OCI-LY1 (cell line): ENCODE data around the gene PIBF1.

Source experiments
- H2AFZ ChIP-seq: fragments of 200-600 bp; sonication (generic), shearing (Covaris generic); 2 replicates; pipeline ENCODE4 v1.6.0; 2014; ENCODE audit warnings: antibody characterized with exemption, mild to moderate bottlenecking, low read length
- H3F3A ChIP-seq: fragments of 200-600 bp; sonication (generic), shearing (Covaris generic); 2 replicates; pipeline ENCODE4 v1.6.0; 2014; ENCODE audit warnings: mild to moderate bottlenecking, antibody characterized with exemption, low read length, moderate library complexity; ENCODE audit not compliant: insufficient read depth
- H3K27ac ChIP-seq: fragments of 200-600 bp; sonication (generic); 2 replicates; pipeline ENCODE4 v1.5.1; 2014; ENCODE audit warnings: low read length, mixed run types, mild to moderate bottlenecking, low read depth; ENCODE audit not compliant: poor library complexity, severe bottlenecking
- H3K27me3 ChIP-seq: fragments of 200-600 bp; sonication (generic); 2 replicates; pipeline ENCODE4 v1.6.0; 2014; ENCODE audit warnings: antibody characterized with exemption, mild to moderate bottlenecking, low read length, moderate library complexity; ENCODE audit not compliant: insufficient read depth
- H3K36me3 ChIP-seq: fragments of 200-600 bp; sonication (generic); 2 replicates; pipeline ENCODE4 v1.6.1; 2014; ENCODE audit warnings: mild to moderate bottlenecking, antibody characterized with exemption, low read length, moderate library complexity, mixed read lengths; ENCODE audit not compliant: insufficient read depth
- H3K4me1 ChIP-seq: fragments of 200-600 bp; sonication (generic); 2 replicates; pipeline ENCODE4 v1.5.1; 2014; ENCODE audit warnings: mild to moderate bottlenecking, low read length, moderate library complexity; ENCODE audit not compliant: insufficient read depth, severe bottlenecking
- H3K4me2 ChIP-seq: fragments of 200-600 bp; sonication (generic), shearing (Covaris generic); 2 replicates; pipeline ENCODE4 v1.6.1; 2014; ENCODE audit warnings: low read length
- H3K4me3 ChIP-seq: fragments of 200-600 bp; sonication (generic); 2 replicates; pipeline ENCODE4 v1.5.1; 2014; ENCODE audit warnings: low read length, low read depth, mild to moderate bottlenecking, mixed read lengths; ENCODE audit not compliant: poor library complexity, severe bottlenecking
- H3K79me2 ChIP-seq: fragments of 200-600 bp; shearing (Covaris generic); 2 replicates; pipeline ENCODE4 v1.6.1; 2016; ENCODE audit warnings: mixed run types, low read length, mixed read lengths; ENCODE audit not compliant: insufficient read depth
- H3K9ac ChIP-seq: fragments of 200-600 bp; sonication (generic), shearing (Covaris generic); 2 replicates; pipeline ENCODE4 v1.6.1; 2014; ENCODE audit warnings: mild to moderate bottlenecking, low read length, mixed read lengths
- H3K9me2 ChIP-seq: fragments of 200-600 bp; sonication (generic), shearing (Covaris generic); 2 replicates; pipeline ENCODE4 v1.6.1; 2014; ENCODE audit warnings: low read depth, mild to moderate bottlenecking, low read length, mixed read lengths
- H3K9me3 ChIP-seq: fragments of 200-600 bp; shearing (Covaris generic); 2 replicates; pipeline ENCODE4 v1.6.1; 2014; ENCODE audit warnings: low read length, mixed read lengths
- H4K20me1 ChIP-seq: fragments of 200-600 bp; sonication (generic), shearing (Covaris generic); 2 replicates; pipeline ENCODE4 v1.6.0; 2016; ENCODE audit warnings: mild to moderate bottlenecking, low read length; ENCODE audit not compliant: insufficient read depth
- CTCF ChIP-seq: fragments of 200-600 bp; sonication (generic), shearing (Covaris generic); IDR thresholded peaks from 2 replicates; pipeline ENCODE4 v1.5.1; 2017; ENCODE audit warnings: mild to moderate bottlenecking, antibody characterized with exemption, low read length, moderate library complexity, mixed read lengths
- EZH2 ChIP-seq: fragments of 200-600 bp; sonication (generic), shearing (Covaris generic); IDR thresholded peaks from 2 replicates; pipeline ENCODE4 v1.8.0; 2017; ENCODE audit warnings: borderline replicate concordance, mixed run types, mild to moderate bottlenecking, antibody characterized with exemption, low read length, moderate library complexity, mixed read lengths

PIBF1 gene

DNA sequence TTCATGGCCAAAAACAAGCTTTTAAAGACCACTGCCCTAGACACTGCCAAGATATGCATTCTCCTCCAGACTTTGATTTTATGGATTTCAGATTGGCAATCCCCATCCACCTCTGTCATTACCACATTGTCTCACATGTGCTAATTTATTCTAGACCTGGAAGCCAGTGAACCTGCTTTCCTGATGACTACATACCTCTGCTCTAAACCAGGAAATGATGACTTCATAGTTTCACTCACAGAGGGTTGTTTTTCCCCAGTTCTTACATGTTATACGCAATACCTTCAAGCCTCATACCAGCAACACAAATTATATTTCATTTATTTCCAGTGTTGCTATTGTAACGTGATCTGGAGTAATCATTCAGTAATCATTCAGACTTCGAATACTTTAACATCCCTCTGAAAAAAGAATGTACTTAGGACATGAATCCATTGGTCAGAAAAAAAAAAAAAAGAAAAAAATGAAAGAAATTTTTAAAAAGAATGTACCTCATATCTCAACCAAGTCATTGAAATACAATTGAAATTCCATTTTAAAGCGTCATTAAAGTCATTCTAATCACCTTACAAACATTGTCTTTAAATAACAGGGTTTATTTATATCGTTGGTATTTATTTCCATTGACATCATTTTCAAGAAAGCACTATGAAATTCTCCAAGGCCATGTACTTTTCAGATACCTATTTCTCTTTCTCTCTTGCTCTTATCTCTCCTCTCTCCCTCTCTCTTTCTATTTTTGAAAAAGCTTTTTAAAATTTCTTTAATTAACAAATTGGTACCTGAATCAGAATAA lies 243.5 kb downstream of the PIBF1 start:
- Histone ChIP-seq H3K9me2 (no peaks in the 10 kb centered on the region), H4K20me1 (no peaks in the 10 kb centered on the region), H3K36me3 (no peaks in the 10 kb centered on the region), H3K27me3 (no peaks in the 10 kb centered on the region), H2AFZ (no peak overlapping the region), H3K4me3 (no peak overlapping the region), H3K9me3 (no peaks in the 10 kb centered on the region), H3K4me2 (no peak overlapping the region), H3K9ac (no peak overlapping the region), H3K27ac (no peak overlapping the region), H3K4me1 (no peaks in the 10 kb centered on the region), H3F3A (no peaks in the 10 kb centered on the region), H3K79me2 (no peaks in the 10 kb centered on the region)
- no peak for TF ChIP-seq EZH2
- no peak for TF ChIP-seq CTCF

GRCh38 chr13:73034901-73035300 lies 253.0 kb downstream of the PIBF1 start:
- Histone ChIP-seq H3K4me2 (no peak overlapping the region), H3K4me3 (no peak overlapping the region), H3K79me2 (no peaks in the 10 kb centered on the region), H3K27me3 (no peaks in the 10 kb centered on the region), H3K27ac (no peak overlapping the region), H4K20me1 (no peaks in the 10 kb centered on the region), H2AFZ (no peak overlapping the region), H3K9me2 (no peaks in the 10 kb centered on the region), H3F3A (no peaks in the 10 kb centered on the region), H3K4me1 (no peaks in the 10 kb centered on the region), H3K9ac (no peak overlapping the region), H3K36me3 (no peaks in the 10 kb centered on the region), H3K9me3 (no peaks in the 10 kb centered on the region)
- TF ChIP-seq EZH2 (no peak), CTCF (no peak)

- no peaks in the 10 kb centered on the region for H3K79me2 ChIP-seq
- no peaks in the 10 kb centered on the region for H3K27me3 ChIP-seq
- H3K36me3 ChIP-seq: no peaks in the 10 kb centered on the region
- H3F3A ChIP-seq: no peaks in the 10 kb centered on the region
- TF ChIP-seq CTCF (no peak), EZH2 (no peak)
- H3K4me3 ChIP-seq: no peak overlapping the region
- H3K27ac ChIP-seq: no peak overlapping the region
- no peak overlapping the region for H3K9ac ChIP-seq
- no peaks in the 10 kb centered on the region for H3K9me3 ChIP-seq
- H3K9me2 ChIP-seq: no peaks in the 10 kb centered on the region
- no peaks in the 10 kb centered on the region for H3K4me1 ChIP-seq
- H3K4me2 ChIP-seq: no peak overlapping the region
- H4K20me1 ChIP-seq: no peaks in the 10 kb centered on the region
- no peak overlapping the region for H2AFZ ChIP-seq
Observed at GRCh38 chr13:73035660-73036059, 253.7 kb downstream of the PIBF1 start.
